HG02840 (cell line): ENCODE results near the gene PCDHB5.
"Not testable (repeated sequence)": the region's sequence is repeated elsewhere in the genome, so short reads cannot be mapped to it uniquely, and the experiment has no call there.

Experiments
- ATAC-seq: cut with Tn5 transposase; IDR thresholded peaks from one replicate; pipeline ENCODE4 v1.9.1; 2021; ENCODE audit warnings: mild to moderate bottlenecking, moderate library complexity, moderate number of reproducible peaks; ENCODE audit not compliant: unreplicated experiment, low FRiP score

The PCDHB5 gene

DNA sequence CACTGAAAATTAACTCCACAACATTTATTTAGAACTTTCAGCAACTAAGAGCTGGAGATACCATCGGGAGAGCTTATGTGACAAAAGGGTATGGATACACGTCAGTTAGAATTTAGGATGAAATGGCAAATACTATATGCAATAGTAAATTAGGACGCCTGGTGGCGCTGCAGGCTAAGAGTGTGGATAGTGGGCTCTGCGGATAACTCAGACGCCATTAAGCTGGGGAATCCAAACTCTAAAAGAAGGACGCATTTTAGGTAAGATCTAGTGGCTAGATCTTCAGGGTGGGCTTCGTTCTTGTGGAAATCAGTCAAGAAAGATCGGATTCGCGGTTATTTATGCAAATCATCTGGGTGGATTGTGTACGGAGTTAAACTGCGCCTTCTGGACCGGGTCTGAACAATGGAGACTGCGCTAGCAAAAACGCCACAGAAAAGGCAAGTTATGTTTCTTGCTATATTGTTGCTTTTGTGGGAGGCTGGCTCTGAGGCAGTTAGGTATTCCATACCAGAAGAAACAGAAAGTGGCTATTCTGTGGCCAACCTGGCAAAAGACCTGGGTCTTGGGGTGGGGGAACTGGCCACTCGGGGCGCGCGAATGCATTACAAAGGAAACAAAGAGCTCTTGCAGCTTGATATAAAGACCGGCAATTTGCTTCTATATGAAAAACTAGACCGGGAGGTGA, at the start of gene PCDHB5:
Gene PCDHB5 (plus strand): TSS at position 177 of the 688 bp plus-strand sequence. CDS start 229 bp downstream, at position 406.
- no peak for ATAC-seq

- ATAC-seq, result no peak
Measured at GRCh38 chr5:141094481-141095262, 40.3 kb upstream of the PCDHB5 start, which contains the start of gene PCDHB2. TSS of gene PCDHB2 (plus strand) at chr5:141094615. CDS start at chr5:141094791, 176 bp downstream.

- ATAC-seq, result no peak
Measured at GRCh38 chr5:141095263-141095641, 39.8 kb upstream of the PCDHB5 start.

- ATAC-seq, result not testable (repeated sequence)
Measured at GRCh38 chr5:141096181-141096580, 38.8 kb upstream of the PCDHB5 start.

DNA sequence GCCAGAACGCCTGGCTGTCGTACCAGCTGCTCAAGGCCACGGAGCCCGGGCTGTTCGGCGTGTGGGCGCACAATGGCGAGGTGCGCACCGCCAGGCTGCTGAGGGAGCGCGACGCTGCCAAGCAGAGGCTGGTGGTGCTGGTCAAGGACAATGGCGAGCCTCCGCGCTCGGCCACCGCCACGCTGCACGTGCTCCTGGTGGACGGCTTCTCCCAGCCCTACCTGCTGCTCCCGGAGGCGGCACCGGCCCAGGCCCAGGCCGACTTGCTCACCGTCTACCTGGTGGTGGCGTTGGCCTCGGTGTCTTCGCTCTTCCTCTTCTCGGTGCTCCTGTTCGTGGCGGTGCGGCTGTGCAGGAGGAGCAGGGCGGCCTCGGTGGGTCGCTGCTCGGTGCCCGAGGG, 38.4 kb upstream of the PCDHB5 start:
- ATAC-seq, result not testable (repeated sequence)

DNA sequence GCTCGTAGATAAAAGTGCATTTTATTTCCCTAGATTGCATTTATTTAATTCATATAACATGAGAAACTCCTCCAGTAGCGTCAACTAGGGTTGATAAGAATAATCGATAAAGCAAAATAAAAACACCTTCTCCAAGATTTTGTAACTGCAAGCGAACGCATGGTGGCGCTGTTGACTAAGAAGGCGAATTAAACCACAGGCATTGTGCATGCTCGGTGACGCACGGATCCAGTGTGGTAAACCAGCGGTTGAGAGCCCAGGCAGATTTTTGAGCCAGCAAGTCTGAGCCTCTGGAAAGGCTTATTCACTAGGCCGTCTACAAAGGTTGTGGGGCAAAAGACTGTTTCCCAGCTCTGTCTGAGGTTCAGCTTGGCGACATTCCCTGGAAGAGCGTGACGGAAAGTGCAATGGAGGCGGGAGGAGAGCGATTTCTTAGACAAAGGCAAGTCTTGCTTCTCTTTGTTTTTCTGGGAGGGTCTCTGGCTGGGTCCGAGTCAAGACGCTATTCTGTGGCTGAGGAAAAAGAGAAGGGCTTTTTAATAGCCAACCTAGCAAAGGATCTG, 34.7 kb upstream of the PCDHB5 start, which contains the start of gene PCDHB3:
Gene PCDHB3 (plus strand): TSS at position 231 of the 563 bp plus-strand sequence. CDS start 177 bp downstream, at position 408.
- ATAC-seq, result no peak

DNA sequence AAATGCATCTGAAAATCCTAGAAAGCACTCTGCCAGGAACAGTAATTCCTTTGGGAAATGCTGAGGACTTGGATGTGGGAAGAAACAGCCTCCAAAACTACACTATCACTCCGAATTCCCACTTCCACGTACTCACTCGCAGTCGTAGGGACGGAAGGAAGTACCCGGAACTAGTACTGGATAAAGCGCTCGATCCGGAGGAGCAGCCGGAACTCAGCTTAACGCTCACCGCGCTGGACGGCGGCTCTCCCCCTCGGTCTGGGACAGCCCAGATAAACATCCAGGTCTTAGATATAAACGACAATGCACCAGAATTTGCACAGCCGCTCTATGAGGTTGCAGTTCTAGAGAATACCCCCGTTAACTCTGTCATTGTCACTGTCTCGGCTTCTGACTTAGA, 33.9 kb upstream of the PCDHB5 start:
- no peak for ATAC-seq

DNA sequence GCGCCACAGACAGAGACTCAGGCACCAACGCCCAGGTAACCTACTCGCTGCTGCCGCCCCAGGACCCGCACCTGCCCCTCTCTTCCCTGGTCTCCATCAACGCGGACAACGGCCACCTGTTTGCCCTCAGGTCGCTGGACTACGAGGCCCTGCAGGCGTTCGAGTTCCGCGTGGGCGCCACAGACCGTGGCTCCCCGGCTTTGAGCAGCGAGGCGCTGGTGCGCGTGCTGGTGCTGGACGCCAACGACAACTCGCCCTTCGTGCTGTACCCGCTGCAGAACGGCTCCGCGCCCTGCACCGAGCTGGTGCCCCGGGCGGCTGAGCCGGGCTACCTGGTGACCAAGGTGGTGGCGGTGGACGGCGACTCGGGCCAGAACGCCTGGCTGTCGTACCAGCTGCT, 32.9 kb upstream of the PCDHB5 start:
- not testable (repeated sequence) for ATAC-seq

DNA sequence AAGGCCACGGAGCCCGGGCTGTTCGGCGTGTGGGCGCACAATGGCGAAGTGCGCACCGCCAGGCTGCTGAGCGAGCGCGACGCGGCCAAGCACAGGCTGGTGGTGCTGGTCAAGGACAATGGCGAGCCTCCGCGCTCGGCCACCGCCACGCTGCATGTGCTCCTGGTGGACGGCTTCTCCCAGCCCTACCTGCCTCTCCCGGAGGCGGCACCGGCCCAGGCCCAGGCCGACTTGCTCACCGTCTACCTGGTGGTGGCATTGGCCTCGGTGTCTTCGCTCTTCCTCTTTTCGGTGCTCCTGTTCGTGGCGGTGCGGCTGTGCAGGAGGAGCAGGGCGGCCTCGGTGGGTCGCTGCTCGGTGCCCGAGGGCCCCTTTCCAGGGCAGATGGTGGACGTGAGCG, 32.5 kb upstream of the PCDHB5 start:
- not testable (repeated sequence) for ATAC-seq

DNA sequence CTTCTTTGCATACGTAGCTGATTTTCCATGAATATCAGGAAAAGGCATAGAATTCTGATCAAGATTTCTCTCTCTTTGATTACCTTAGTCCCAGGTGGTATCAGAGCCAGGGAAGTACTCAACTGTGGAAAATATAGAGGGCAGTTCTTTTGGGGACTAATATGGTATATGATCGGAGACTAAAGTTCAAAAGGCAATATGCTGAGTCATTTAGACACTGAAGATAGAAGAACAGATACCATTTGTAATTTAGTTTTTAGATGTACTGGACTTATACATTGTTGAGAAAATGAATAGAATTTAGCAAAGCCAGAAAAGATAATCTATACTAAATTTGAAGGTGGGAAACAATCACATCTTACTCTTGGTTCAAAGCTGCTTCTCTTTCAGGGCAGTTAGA, 29.7 kb upstream of the PCDHB5 start:
- ATAC-seq, result no peak

- ATAC-seq, result no peak
Measured at GRCh38 chr5:141119250-141119649, 15.8 kb upstream of the PCDHB5 start.

- no peak for ATAC-seq
Measured at GRCh38 chr5:141121563-141121962, 13.4 kb upstream of the PCDHB5 start, which contains the start of gene PCDHB4. TSS of gene PCDHB4 (plus strand) at chr5:141121818. CDS start at chr5:141121999, 181 bp downstream.

DNA sequence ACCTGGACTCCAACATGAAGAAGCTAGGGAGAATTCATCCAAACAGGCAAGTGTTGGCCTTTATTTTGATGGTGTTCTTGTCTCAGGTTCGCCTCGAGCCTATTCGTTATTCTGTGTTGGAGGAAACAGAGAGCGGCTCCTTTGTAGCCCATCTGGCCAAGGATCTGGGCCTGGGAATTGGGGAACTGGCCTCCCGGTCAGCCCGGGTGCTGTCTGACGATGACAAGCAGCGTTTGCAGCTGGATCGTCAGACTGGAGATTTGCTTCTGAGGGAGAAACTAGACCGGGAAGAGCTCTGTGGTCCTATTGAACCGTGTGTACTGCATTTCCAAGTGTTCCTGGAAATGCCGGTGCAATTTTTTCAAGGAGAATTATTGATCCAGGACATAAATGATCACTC, 13.0 kb upstream of the PCDHB5 start:
- ATAC-seq, result no peak

DNA sequence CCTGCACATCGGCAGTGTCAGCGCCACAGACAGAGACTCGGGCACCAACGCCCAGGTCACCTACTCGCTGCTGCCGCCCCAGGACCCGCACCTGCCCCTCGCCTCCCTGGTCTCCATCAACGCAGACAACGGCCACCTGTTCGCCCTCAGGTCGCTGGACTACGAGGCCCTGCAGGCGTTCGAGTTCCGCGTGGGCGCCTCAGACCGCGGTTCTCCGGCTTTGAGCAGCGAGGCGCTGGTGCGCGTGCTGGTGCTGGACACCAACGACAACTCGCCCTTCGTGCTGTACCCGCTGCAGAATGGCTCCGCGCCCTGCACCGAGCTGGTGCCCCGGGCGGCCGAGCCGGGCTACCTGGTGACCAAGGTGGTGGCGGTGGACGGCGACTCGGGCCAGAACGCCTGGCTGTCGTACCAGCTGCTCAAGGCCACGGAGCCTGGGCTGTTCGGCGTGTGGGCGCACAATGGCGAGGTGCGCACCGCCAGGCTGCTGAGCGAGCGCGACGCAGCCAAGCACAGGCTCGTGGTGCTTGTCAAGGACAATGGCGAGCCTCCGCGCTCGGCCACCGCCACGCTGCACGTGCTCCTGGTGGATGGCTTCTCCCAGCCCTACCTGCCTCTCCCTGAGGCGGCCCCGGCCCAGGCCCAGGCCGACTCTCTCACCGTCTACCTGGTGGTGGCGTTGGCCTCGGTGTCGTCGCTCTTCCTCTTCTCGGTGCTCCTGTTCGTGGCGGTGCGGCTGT, 11.4 kb upstream of the PCDHB5 start:
- not testable (repeated sequence) for ATAC-seq

DNA sequence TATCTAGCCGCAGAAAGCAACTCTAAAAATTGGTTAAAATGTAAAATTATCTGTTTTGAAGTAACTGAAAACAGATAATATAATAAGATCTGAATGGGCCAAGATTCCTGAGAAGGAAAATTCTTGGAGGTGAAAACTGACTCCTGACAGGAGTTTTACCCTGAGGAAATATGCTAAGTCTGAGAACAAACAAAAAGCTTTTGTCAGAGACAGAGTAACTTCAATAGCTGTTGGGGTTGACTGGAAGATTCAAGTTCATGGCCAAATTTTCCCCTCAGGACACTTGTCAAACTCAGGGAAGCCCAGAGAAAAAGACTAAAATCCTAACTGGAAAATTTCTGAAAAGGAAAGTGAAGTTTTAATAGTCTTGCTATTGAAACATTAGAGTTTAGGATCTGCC, 7.7 kb upstream of the PCDHB5 start:
- no peak for ATAC-seq

DNA sequence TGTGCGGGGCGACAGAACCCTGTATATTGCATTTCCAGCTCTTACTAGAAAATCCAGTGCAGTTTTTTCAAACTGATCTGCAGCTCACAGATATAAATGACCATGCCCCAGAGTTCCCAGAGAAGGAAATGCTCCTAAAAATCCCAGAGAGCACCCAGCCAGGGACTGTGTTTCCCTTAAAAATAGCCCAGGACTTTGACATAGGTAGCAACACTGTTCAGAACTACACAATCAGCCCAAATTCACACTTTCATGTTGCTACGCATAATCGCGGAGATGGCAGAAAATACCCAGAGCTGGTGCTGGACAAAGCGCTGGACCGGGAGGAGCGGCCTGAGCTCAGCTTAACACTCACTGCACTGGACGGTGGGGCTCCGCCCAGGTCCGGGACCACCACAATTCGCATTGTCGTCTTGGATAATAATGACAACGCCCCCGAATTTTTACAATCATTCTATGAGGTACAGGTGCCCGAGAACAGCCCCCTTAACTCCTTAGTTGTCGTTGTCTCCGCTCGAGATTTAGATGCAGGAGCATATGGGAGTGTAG, 786 bp downstream of the PCDHB5 start:
- ATAC-seq, result no peak

DNA sequence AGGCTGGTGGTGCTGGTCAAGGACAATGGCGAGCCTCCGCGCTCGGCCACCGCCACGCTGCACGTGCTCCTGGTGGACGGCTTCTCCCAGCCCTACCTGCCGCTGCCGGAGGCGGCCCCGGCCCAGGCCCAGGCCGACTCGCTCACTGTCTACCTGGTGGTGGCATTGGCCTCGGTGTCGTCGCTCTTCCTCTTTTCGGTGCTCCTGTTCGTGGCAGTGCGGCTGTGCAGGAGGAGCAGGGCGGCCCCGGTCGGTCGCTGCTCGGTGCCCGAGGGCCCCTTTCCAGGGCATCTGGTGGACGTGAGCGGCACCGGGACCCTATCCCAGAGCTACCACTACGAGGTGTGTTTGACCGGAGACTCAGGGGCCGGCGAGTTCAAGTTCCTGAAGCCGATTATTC, 2.3 kb downstream of the PCDHB5 start:
- not testable (repeated sequence) for ATAC-seq

DNA sequence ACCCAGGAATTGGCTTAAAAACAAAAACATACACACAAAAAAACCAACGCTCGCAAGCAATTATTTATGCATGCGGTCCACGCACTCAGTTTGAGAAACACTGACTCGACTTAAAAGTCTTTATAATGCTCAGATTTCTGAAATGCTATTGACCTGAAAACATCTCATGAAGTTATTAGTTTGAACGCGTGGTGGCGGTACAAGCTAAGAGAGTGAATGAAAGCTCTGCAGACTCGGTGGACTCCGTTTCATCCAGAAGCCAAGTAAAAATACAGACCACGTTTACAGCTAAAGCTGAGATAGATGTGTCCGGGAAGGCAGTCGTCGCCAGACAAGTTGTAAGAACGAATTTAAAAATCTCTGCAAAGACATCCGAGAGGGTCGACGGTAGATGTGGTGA, 14.8 kb downstream of the PCDHB5 start, which contains the start of gene PCDHB6:
Gene PCDHB6 (plus strand): TSS at position 246 of the 400 bp plus-strand sequence. CDS start 201 bp downstream, outside the sequence.
- no peak for ATAC-seq

DNA sequence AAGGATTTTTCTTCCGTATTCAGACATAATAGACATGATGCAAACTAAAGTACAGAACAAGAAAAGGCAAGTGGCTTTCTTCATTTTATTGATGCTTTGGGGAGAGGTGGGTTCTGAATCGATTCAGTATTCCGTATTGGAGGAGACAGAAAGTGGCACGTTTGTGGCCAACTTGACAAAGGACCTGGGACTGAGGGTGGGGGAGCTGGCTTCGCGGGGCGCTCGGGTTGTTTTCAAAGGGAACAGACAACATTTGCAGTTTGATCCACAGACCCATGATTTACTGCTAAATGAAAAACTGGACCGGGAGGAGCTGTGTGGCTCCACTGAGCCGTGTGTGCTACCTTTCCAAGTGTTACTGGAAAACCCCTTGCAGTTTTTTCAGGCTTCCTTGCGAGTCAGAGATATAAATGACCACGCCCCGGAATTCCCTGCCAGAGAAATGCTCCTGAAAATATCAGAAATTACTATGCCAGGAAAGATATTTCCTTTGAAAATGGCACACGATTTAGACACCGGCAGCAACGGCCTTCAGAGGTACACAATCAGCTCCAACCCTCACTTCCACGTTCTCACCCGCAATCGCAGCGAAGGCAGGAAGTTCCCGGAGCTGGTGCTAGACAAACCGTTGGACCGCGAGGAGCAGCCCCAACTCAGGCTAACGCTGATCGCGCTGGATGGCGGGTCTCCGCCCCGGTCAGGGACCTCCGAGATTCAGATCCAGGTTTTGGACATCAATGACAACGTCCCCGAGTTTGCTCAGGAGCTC, 15.4 kb downstream of the PCDHB5 start:
- ATAC-seq, result no peak
